Duodenal mucosa (tissue), 2 donors: ENCODE results near the gene ARHGEF35.
"Not testable (repeated sequence)": the region's sequence is repeated elsewhere in the genome, so short reads cannot be mapped to it uniquely, and the experiment has no call there.

ENCODE experiments used
- H3K27ac ChIP-seq: one replicate; pipeline ENCODE4 v1.7.0; 2013; ENCODE audit warnings: low read depth, low read length
- H3K27me3 ChIP-seq, 2 donors: one replicate each; pipeline ENCODE4 v1.7.0; 2013; ENCODE audit warnings: low read length in 2 of 2, control low read depth in 1 of 2; ENCODE audit not compliant: insufficient read depth in 2 of 2, control insufficient read depth in 1 of 2
- H3K36me3 ChIP-seq, 2 donors: one replicate each; pipeline ENCODE4 v1.7.0; 2013; ENCODE audit warnings: low read length in 2 of 2, control low read depth in 1 of 2; ENCODE audit not compliant: insufficient read depth in 2 of 2, control insufficient read depth in 1 of 2
- H3K4me1 ChIP-seq, 2 donors: one replicate each; pipeline ENCODE4 v1.7.0; 2013; ENCODE audit warnings: low read length in 2 of 2, control low read depth in 1 of 2; ENCODE audit not compliant: insufficient read depth in 2 of 2, control insufficient read depth in 1 of 2
- H3K4me3 ChIP-seq, 2 donors: one replicate each; pipeline ENCODE4 v1.7.0; 2013; ENCODE audit warnings: low read length in 2 of 2, low read depth in 1 of 2
- H3K9ac ChIP-seq, 2 donors: one replicate each; pipeline ENCODE4 v1.7.0; 2013; ENCODE audit warnings: low read length in 2 of 2, low read depth in 1 of 2
- H3K9me3 ChIP-seq, 2 donors: one replicate each; pipeline ENCODE4 v1.7.0; 2013; ENCODE audit warnings: low read length in 2 of 2, control low read depth in 1 of 2; ENCODE audit not compliant: control insufficient read depth in 1 of 2

ARHGEF35 gene

GRCh38 chr7:144218581-144218980 lies 22.9 kb upstream of the ARHGEF35 start:
- H3K9ac ChIP-seq, H3K4me1 ChIP-seq, H3K36me3 ChIP-seq: not testable (repeated sequence)

GRCh38 chr7:144217200-144217599 lies 21.6 kb upstream of the ARHGEF35 start:
- not testable (repeated sequence) for H3K9me3 ChIP-seq, H3K9ac ChIP-seq, H3K4me1 ChIP-seq, H3K27ac ChIP-seq, H3K4me3 ChIP-seq, H3K36me3 ChIP-seq, H3K27me3 ChIP-seq

More at GRCh38 chr7:144218581-144218980, 22.9 kb upstream of the ARHGEF35 start:
- H3K9me3 ChIP-seq, H3K27me3 ChIP-seq, H3K4me3 ChIP-seq, H3K27ac ChIP-seq: not testable (repeated sequence)

DNA sequence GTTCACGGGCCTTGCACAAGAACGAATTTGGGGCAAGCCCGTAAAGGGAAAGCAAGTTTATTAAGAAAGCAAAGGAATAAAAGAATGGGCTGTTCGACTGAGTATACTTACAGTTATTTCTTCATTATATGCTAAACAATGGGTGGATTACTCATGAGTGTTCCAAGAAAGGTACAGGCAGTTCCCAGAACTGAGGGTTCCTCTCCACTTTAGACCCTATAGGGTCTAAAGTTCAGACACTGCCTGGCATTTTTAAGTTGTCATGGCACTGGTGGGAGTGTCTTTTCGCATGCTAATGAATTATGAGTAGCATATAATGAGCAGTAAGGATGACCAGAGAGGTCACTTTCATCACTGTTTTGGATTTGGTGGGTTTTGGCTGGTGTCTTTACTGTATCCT lies 9.7 kb upstream of the ARHGEF35 start:
- H3K9me3 ChIP-seq, H3K4me3 ChIP-seq, H3K9ac ChIP-seq, H3K36me3 ChIP-seq, H3K4me1 ChIP-seq, H3K27ac ChIP-seq, H3K27me3 ChIP-seq: not testable (repeated sequence)

DNA sequence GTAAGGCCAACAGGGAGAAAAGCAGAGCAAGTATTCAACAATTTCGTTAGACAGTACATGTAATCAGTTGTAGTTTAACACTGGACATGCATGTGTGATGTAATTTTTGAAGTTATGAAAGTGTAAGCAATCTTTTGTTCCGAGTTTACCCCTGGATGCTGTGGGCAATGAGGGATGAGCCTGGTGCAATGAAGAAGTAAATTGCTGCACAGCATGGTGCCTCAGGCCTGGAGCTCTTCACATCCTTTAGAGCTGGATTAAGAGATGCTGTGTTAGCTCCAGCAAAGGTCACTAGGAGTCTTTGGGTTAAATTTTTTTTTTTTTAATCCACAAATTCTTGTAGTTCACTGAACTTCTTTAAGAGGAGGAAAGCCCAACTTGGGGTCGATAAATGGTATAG lies 7.5 kb upstream of the ARHGEF35 start:
- H3K9me3 ChIP-seq: not testable (repeated sequence)

GRCh38 chr7:144201978-144202377 lies 6.3 kb upstream of the ARHGEF35 start:
- H3K4me3 ChIP-seq, H3K4me1 ChIP-seq: not testable (repeated sequence)

More for the DNA sequence above, 7.5 kb upstream of the ARHGEF35 start:
- not testable (repeated sequence) for H3K27me3 ChIP-seq, H3K36me3 ChIP-seq, H3K27ac ChIP-seq, H3K4me3 ChIP-seq, H3K9ac ChIP-seq, H3K4me1 ChIP-seq

DNA sequence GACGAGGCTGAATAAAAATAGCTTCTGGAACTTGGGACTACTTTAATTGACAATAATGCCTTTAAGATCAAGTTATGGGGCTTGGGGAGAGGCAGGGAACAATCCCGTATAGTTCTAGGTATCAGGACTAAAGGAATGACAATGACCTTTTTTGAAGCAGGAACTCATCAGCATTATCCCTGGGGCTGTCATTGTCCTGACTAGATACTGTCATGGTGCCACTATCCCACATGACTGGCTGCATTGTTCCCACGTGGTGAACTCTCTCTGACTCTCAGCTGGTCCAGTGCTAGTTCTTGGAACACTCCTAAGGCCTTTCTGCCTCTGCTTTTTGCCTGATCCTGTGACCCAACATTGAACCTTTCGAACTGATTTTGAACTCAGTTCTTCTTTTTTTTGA lies 3.3 kb upstream of the ARHGEF35 start:
- H3K9ac ChIP-seq, H3K4me3 ChIP-seq, H3K27ac ChIP-seq, H3K36me3 ChIP-seq, H3K4me1 ChIP-seq, H3K27me3 ChIP-seq, H3K9me3 ChIP-seq: not testable (repeated sequence)

More at GRCh38 chr7:144201978-144202377, 6.3 kb upstream of the ARHGEF35 start:
- H3K27ac ChIP-seq, H3K36me3 ChIP-seq, H3K9me3 ChIP-seq, H3K27me3 ChIP-seq, H3K9ac ChIP-seq: not testable (repeated sequence)

DNA sequence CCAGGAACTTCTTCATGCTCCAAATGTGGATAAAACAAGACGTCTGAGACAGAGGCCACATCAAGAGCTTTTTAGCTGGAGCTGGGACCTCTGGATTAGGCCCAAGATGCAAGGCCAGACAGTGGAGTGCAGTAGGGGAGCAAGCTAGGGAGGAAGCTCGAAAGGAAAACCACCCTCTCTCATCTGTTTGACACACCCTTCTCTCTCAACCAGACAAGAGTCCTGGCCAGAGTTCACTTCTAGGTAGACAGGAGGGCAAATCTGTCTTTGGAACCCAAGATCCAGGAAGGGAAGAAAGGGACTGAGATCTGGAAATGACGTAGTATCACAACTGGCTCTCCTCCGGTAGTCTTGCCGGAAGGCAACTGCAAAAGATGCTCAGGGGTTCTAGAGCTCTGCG lies 1.2 kb downstream of the ARHGEF35 start:
- H3K4me1 ChIP-seq, H3K27ac ChIP-seq, H3K9me3 ChIP-seq, H3K9ac ChIP-seq, H3K27me3 ChIP-seq, H3K36me3 ChIP-seq, H3K4me3 ChIP-seq: not testable (repeated sequence)

- H3K27me3 ChIP-seq, H3K9me3 ChIP-seq, H3K4me1 ChIP-seq, H3K27ac ChIP-seq, H3K9ac ChIP-seq, H3K4me3 ChIP-seq, H3K36me3 ChIP-seq: not testable (repeated sequence)
Measured at GRCh38 chr7:144193782-144194181, 1.9 kb downstream of the ARHGEF35 start.

- not testable (repeated sequence) for H3K27me3 ChIP-seq, H3K9me3 ChIP-seq, H3K4me1 ChIP-seq, H3K36me3 ChIP-seq, H3K27ac ChIP-seq, H3K9ac ChIP-seq, H3K4me3 ChIP-seq
Measured at GRCh38 chr7:144188578-144189171, 7.0 kb downstream of the ARHGEF35 start.

DNA sequence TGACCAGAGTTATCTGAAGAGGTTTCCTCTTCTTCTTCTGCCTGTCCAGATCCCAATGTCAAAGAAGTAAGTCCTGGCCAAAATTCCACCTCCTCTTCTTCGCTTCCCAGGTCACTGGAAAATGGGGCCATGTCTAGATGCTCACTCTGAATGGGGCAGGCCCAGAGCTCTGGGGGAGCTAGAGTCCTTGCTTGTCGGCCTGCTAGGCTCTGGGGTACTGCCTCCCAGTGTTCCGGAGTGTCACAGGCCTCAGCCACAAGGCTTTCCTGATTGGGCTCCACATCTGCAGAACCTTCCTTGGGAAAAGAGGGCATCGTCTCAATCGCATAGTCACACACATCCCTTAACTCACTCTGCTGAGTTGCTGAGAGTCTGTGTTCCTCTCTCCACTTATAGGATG lies 7.8 kb downstream of the ARHGEF35 start:
- H3K4me1 ChIP-seq, H3K27me3 ChIP-seq, H3K27ac ChIP-seq, H3K9me3 ChIP-seq, H3K36me3 ChIP-seq, H3K9ac ChIP-seq, H3K4me3 ChIP-seq: not testable (repeated sequence)

DNA sequence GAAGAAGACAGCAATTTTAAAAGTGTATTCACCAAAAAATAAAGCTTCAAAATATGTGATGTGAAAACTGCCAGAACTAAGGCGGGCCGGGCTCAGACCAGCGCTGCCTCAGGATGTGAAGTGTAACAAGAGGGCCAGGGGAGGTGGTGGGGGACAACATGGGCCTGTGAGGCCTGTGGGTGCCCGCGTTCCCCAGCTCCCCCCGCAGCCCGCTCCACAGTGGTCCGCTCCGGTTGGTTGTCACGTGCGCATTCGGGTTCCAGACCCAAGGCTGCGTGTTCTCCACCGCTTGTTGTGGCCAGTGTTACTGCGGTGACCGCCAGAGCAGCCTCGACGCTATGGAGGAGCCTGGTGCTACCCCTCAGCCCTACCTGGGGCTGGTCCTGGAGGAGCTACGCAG lies 12.5 kb downstream of the ARHGEF35 start, which contains the start of gene CTAGE4:
Gene CTAGE4 (plus strand): TSS at position 301 of the 400 bp plus-strand sequence. CDS start 38 bp downstream, at position 339.
- H3K27ac ChIP-seq, H3K9ac ChIP-seq, H3K9me3 ChIP-seq, H3K4me3 ChIP-seq, H3K4me1 ChIP-seq, H3K36me3 ChIP-seq, H3K27me3 ChIP-seq: not testable (repeated sequence)
